IPS-20b (cell line): Measurements from ENCODE around the gene IL11RA.

ENCODE experiments used
- H3K27ac ChIP-seq: one replicate; pipeline ENCODE4 v1.5.1; 2013; ENCODE audit warnings: low read length
- H3K27me3 ChIP-seq: 2 replicates; pipeline ENCODE4 v1.6.1; 2013; ENCODE audit warnings: mild to moderate bottlenecking, low read length, inconsistent platforms; ENCODE audit not compliant: insufficient read depth
- H3K36me3 ChIP-seq: 2 replicates; pipeline ENCODE4 v1.6.1; 2013; ENCODE audit warnings: low read depth, mild to moderate bottlenecking, inconsistent platforms, low read length, moderate library complexity; ENCODE audit not compliant: insufficient read depth
- H3K4me1 ChIP-seq: 2 replicates; pipeline ENCODE4 v1.6.1; 2013; ENCODE audit warnings: mild to moderate bottlenecking, control low read depth, inconsistent platforms, low read length, moderate library complexity; ENCODE audit not compliant: insufficient read depth
- H3K4me3 ChIP-seq: 2 replicates; pipeline ENCODE4 v1.5.1; 2013; ENCODE audit warnings: mild to moderate bottlenecking, low read length, inconsistent platforms
- H3K9ac ChIP-seq: 2 replicates; pipeline ENCODE4 v1.6.1; 2013; ENCODE audit warnings: low read depth, mild to moderate bottlenecking, inconsistent platforms, low read length, moderate library complexity
- H3K9me3 ChIP-seq: 2 replicates; pipeline ENCODE4 v1.6.1; 2013; ENCODE audit warnings: mild to moderate bottlenecking, low read depth, low read length, inconsistent platforms; ENCODE audit not compliant: insufficient read depth

Gene IL11RA

DNA sequence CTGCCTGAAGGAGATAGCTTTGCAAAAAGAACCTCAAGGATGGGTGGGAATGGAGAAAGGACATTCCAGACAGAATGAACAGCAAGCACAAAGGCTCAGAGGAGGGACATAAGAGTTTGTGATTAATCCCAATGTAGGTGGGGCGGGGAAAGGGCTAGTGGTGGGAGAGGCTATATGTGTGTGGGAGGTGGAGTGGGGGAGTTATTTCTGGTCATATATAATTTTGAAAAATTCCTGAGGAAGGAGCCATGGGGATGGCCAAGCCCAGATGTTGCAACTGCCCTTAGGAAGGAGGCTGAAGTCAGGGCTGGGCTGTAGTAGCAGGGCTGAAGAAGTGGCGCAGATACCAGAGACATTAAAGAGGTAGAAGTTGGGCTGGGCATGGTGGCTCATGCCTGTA is 23.9 kb downstream of the IL11RA start:
- no peaks in the 10 kb centered on the region for H3K27me3 ChIP-seq
- H3K9me3 ChIP-seq = no peaks in the 10 kb centered on the region
- no peaks in the 10 kb centered on the region for H3K4me1 ChIP-seq
- H3K4me3 ChIP-seq = no peak overlapping the region
- no peak overlapping the region for H3K9ac ChIP-seq
- H3K27ac ChIP-seq = no peak overlapping the region
- H3K36me3 ChIP-seq = no peaks in the 10 kb centered on the region

GRCh38 chr9:34684145-34684544 is 32.2 kb downstream of the IL11RA start:
- no peaks in the 10 kb centered on the region for H3K4me1 ChIP-seq
- H3K9ac ChIP-seq = no peak overlapping the region

DNA sequence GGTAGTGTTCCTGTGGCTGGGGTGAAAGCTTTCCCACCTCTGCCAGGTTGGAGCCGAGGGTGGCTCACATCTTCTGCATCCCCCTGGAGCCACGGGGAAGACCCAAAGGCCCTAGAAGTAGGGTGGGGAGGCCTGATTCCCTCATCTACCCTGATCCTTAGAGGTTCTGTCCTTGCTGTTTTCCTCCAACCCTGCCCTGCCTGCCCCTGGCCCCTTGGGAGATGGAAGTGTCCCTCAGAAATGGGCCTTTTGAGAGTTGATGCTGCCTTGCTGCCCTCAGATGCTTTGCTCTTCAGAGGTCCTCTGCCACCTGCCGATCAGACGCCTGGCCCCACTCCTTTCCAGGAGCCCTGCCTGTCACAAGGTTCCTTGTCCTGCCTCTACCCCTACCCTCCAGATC is 32.8 kb downstream of the IL11RA start:
- no peak overlapping the region for H3K9ac ChIP-seq
- H3K27ac ChIP-seq = no peak overlapping the region
- no peaks in the 10 kb centered on the region for H3K27me3 ChIP-seq

More at GRCh38 chr9:34684145-34684544, 32.2 kb downstream of the IL11RA start:
- H3K27me3 ChIP-seq = no peaks in the 10 kb centered on the region
- H3K4me3 ChIP-seq = no peak overlapping the region
- no peaks in the 10 kb centered on the region for H3K36me3 ChIP-seq
- H3K9me3 ChIP-seq = no peaks in the 10 kb centered on the region
- no peak overlapping the region for H3K27ac ChIP-seq

GRCh38 chr9:34685591-34685990 is 33.6 kb downstream of the IL11RA start:
- Histone ChIP-seq H3K4me1 (no peaks in the 10 kb centered on the region), H3K36me3 (no peaks in the 10 kb centered on the region), H3K27me3 (no peaks in the 10 kb centered on the region), H3K27ac (no peak overlapping the region), H3K9ac (no peak overlapping the region), H3K4me3 (no peak overlapping the region), H3K9me3 (no peaks in the 10 kb centered on the region)

More for the DNA sequence above, 32.8 kb downstream of the IL11RA start:
- no peaks in the 10 kb centered on the region for H3K36me3 ChIP-seq
- no peaks in the 10 kb centered on the region for H3K4me1 ChIP-seq
- no peaks in the 10 kb centered on the region for H3K9me3 ChIP-seq
- no peak overlapping the region for H3K4me3 ChIP-seq

DNA sequence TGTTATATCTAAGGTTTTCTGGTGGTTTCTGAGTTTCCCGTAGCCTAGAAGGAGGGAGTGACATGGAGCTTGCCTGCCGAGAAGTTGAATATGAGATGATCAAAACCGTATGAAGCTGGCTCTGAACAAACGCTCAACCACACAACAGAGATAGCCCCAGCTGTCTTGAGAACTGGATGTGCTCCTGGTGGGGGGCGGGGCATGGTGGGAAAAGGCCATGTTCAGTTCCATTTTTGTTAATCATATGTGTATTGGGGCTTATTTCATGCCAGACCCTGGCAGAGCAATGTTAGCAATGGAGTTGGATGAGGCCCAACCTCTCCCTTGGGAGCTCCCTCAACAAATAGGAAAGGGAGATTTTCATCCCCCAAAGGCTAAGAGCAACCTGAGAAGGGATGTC is 34.2 kb downstream of the IL11RA start:
- no peaks in the 10 kb centered on the region for H3K9me3 ChIP-seq
- no peak overlapping the region for H3K27ac ChIP-seq
- H3K27me3 ChIP-seq = no peaks in the 10 kb centered on the region
- no peak overlapping the region for H3K9ac ChIP-seq
- no peak overlapping the region for H3K4me3 ChIP-seq
- H3K4me1 ChIP-seq = no peaks in the 10 kb centered on the region
- H3K36me3 ChIP-seq = no peaks in the 10 kb centered on the region

GRCh38 chr9:34686732-34687131 is 34.7 kb downstream of the IL11RA start:
- Histone ChIP-seq H3K27me3 (no peaks in the 10 kb centered on the region), H3K9me3 (no peaks in the 10 kb centered on the region), H3K9ac (no peak overlapping the region), H3K27ac (no peak overlapping the region), H3K4me3 (no peak overlapping the region), H3K4me1 (no peaks in the 10 kb centered on the region), H3K36me3 (no peaks in the 10 kb centered on the region)

DNA sequence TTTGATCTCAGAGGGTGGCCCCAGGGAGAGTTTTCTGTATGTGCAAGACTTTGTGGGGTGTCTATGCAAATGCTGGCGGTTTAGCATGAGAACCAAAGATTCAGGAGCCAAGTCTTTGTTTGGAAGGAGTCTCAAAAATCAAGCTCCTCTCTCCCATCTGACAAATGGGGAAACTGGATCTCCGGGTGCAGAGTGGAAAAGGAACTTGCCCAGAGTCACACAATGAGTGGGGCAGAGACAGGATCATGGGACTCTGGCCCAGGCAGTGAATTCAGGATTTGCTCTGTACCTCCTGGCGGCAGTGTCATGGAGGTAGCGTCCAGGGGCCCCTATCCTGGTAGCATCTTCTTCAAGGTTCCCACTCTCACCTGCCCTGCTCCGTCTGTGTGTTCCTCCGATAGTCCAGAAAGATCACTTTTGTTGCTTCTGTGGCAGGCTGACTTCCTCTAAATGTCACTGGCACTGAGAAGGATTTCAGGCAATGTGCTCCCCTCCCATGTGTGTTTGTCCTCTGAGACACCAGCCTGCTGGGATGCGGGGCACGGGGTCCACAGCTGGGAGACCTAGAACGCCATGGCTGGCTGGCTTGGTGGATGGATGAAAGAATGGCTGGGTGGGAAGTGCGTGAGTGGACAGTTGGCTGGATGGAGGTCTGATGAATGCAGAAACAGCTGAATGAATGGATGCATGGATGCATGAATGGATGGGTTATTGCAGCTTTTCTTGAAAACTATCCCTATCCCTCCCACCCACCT is 35.5 kb downstream of the IL11RA start:
- Histone ChIP-seq H3K9me3 (no peaks in the 10 kb centered on the region), H3K4me1 (no peaks in the 10 kb centered on the region), H3K27me3 (no peaks in the 10 kb centered on the region), H3K36me3 (no peaks in the 10 kb centered on the region), H3K27ac (no peak overlapping the region), H3K9ac (no peak overlapping the region), H3K4me3 (no peak overlapping the region)

DNA sequence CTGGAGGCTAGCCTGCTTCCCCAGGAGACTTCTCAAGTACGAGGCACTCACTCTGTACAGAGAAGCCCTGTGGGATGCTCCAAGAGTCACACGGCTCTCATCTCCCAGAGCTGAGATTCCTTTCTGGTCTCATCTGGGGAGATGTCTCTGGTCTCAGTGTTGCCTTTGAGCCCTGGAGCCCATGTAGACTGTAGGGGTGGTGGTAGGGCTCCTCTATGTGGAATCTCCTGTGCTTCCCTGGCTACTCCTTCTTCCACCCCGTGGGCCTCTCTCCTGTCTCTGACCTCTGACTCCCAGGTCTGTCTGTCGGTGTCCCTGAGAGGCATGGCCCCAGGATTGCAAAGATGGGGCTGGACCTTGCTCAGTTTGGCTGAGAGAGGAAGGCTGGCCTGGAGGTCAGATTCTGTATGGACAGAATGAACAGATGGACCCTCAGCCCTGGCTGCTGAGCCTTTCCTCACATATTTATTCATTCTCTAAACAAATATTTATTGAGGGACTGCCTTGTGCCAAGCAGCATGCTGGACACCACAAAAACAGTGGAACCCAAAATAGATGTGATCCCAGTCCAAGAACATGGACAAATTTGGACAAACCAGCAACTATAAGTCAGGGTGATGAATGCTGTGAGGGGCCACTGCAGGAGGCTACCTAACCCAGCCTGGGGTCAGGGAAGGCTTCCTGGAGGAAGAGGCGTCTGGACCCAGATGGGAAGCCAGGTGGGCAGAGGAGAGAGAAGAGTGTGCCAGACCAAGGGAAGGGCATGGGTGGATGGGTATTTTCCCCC is 36.5 kb downstream of the IL11RA start:
- no peaks in the 10 kb centered on the region for H3K9me3 ChIP-seq
- no peaks in the 10 kb centered on the region for H3K27me3 ChIP-seq
- H3K9ac ChIP-seq = no peak overlapping the region
- H3K27ac ChIP-seq = no peak overlapping the region
- no peaks in the 10 kb centered on the region for H3K4me1 ChIP-seq
- H3K4me3 ChIP-seq = no peak overlapping the region
- H3K36me3 ChIP-seq = no peaks in the 10 kb centered on the region

GRCh38 chr9:34689116-34689470 is 37.1 kb downstream of the IL11RA start:
- no peaks in the 10 kb centered on the region for H3K9me3 ChIP-seq
- H3K4me1 ChIP-seq = no peaks in the 10 kb centered on the region
- H3K4me3 ChIP-seq = no peak overlapping the region
- no peak overlapping the region for H3K27ac ChIP-seq
- H3K36me3 ChIP-seq = no peaks in the 10 kb centered on the region
- no peaks in the 10 kb centered on the region for H3K27me3 ChIP-seq
- H3K9ac ChIP-seq = no peak overlapping the region

- Histone ChIP-seq H3K4me1 (no peaks in the 10 kb centered on the region), H3K9me3 (no peaks in the 10 kb centered on the region), H3K36me3 (no peaks in the 10 kb centered on the region), H3K4me3 (no peak overlapping the region), H3K27ac (no peak overlapping the region), H3K9ac (no peak overlapping the region), H3K27me3 (no peaks in the 10 kb centered on the region)
Measured at GRCh38 chr9:34689512-34689911, 37.5 kb downstream of the IL11RA start.

DNA sequence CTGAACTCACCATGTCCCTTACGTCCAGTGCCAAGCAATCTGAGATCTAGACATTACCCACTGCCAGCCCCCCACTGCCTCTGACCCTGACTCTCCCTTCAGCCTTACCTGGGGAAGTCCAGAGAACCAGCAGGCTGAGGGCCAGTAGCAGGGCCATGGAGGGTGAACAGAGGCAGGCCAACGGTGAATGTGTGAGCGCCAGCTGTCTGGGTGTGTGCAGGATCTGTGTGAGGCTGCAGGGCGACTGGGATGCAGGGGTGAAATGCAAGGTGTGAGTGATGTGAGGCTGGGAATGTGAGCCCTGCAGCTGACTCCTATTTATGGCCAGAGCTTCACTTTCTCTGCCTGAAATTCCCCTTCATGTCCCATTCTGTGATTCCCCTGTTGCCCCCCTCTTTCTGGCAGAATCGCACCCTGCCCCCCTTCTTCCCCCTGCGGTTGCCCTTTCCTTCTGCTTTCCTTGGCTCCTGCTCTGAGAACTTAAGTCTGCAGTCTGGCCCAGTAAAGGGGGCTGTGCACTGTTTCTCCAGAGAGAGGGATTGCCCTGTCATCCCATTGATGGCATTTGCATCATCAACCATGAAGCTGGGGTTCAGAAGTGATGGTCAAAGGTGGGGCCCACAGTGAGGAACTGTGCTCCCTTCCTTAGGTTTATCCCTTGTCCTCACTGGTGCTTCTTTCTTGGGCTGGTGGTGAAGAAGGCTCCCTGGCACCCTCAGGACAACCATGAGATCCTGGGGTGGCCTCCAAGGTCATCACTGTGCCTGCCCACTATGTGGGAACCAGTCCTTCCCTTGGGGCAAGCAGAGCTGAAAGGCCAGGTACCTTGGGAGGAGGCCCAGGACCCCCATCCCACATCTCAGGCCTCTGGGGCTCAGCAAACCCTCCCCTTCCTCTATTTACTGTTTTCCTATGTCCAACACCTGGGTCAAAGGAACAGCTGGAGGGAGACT is 39.3 kb downstream of the IL11RA start, which contains the start of gene CCL19:
Gene CCL19 (minus strand): TSS at position 294 of the 953 bp plus-strand sequence. CDS start 137 bp downstream, at position 157.
- no peak within 1 kb of the TSS for H3K4me3 ChIP-seq
- H3K9ac ChIP-seq = no peak within 1 kb of the TSS
- H3K27me3 ChIP-seq = no peaks in the 10 kb centered on the region
- no peaks in the 10 kb centered on the region for H3K4me1 ChIP-seq
- no peak within 1 kb of the TSS for H3K27ac ChIP-seq
- H3K36me3 ChIP-seq = no peaks in the 10 kb centered on the region
- no peaks in the 10 kb centered on the region for H3K9me3 ChIP-seq
